Nephron (organoid): ENCODE data around the gene AIF1L.

ENCODE experiments used
- H3K27ac Mint-ChIP-seq, 3 experiments: 2 replicates each; pipeline ENCODE4 v1.8.0; 2020; ENCODE audit warnings: mixed read lengths in 3 of 3, mild to moderate bottlenecking in 2 of 3, moderate library complexity in 1 of 3
- H3K27me3 Mint-ChIP-seq: 2 replicates; pipeline ENCODE4 v1.8.0; 2021; ENCODE audit warnings: low read depth, mild to moderate bottlenecking, moderate library complexity, mixed read lengths
- H3K36me3 Mint-ChIP-seq: 2 replicates; pipeline ENCODE4 v1.8.0; 2020; ENCODE audit warnings: low read depth, mixed read lengths
- H3K4me1 Mint-ChIP-seq: 2 replicates; pipeline ENCODE4 v1.8.0; 2020; ENCODE audit warnings: mixed read lengths
- H3K4me3 Mint-ChIP-seq, 3 experiments: 2 replicates each; pipeline ENCODE4 v1.8.0; 2020; ENCODE audit warnings: mild to moderate bottlenecking in 3 of 3, mixed read lengths in 3 of 3, moderate library complexity in 2 of 3
- H3K9me3 Mint-ChIP-seq: 2 replicates; pipeline ENCODE4 v1.8.0; 2020; ENCODE audit warnings: mixed read lengths
- CTCF ChIP-seq, 3 experiments: fragments of 200-600 bp; sonication (generic); IDR thresholded peaks; one replicate each; pipeline ENCODE4 v1.5.0; 2021; ENCODE audit warnings: antibody characterized with exemption in 3 of 3; ENCODE audit not compliant: unreplicated experiment in 3 of 3

The AIF1L gene

GRCh38 chr9:131142160-131142559, 45.8 kb downstream of the AIF1L start:
- no peaks in the 10 kb centered on the region for H3K9me3 Mint-ChIP-seq
- no peak overlapping the region for H3K4me3 Mint-ChIP-seq
- no peaks in the 10 kb centered on the region for H3K27me3 Mint-ChIP-seq
- H3K27ac Mint-ChIP-seq, result no peak overlapping the region
- no peak for TF ChIP-seq CTCF (IDR thresholded peaks at IDR 0.05; ENCODE audit: unreplicated experiment in 3 of 3)
- peaks cover 72% of the 10 kb centered on the region for H3K36me3 Mint-ChIP-seq
- peaks cover 6% of the 10 kb centered on the region for H3K4me1 Mint-ChIP-seq

GRCh38 chr9:131144201-131144600, 47.9 kb downstream of the AIF1L start:
- Mint-ChIP-seq H3K4me3 (no peak overlapping the region), H3K4me1 (peaks cover 6% of the 10 kb centered on the region), H3K9me3 (no peaks in the 10 kb centered on the region), H3K27me3 (no peaks in the 10 kb centered on the region), H3K36me3 (peaks cover 73% of the 10 kb centered on the region), H3K27ac (peak overlapping the region in 1 of 3 experiments; percentile 13)
- no peak for TF ChIP-seq CTCF (IDR thresholded peaks at IDR 0.05; ENCODE audit: unreplicated experiment in 3 of 3)

- no peak for TF ChIP-seq CTCF (IDR thresholded peaks at IDR 0.05; ENCODE audit: unreplicated experiment in 3 of 3)
- H3K4me1 Mint-ChIP-seq, result peaks cover 6% of the 10 kb centered on the region
Measured at GRCh38 chr9:131145245-131145644, 48.9 kb downstream of the AIF1L start.

GRCh38 chr9:131146186-131146585, 49.9 kb downstream of the AIF1L start:
- Mint-ChIP-seq H3K9me3 (no peaks in the 10 kb centered on the region), H3K4me1 (peaks cover 6% of the 10 kb centered on the region), H3K27ac (no peak overlapping the region), H3K4me3 (no peak overlapping the region), H3K27me3 (no peaks in the 10 kb centered on the region), H3K36me3 (peaks cover 71% of the 10 kb centered on the region)
- no peak for TF ChIP-seq CTCF (IDR thresholded peaks at IDR 0.05; ENCODE audit: unreplicated experiment in 3 of 3)

More at GRCh38 chr9:131145245-131145644, 48.9 kb downstream of the AIF1L start:
- Mint-ChIP-seq H3K27ac (no peak overlapping the region), H3K4me3 (no peak overlapping the region), H3K27me3 (no peaks in the 10 kb centered on the region), H3K36me3 (peaks cover 73% of the 10 kb centered on the region), H3K9me3 (no peaks in the 10 kb centered on the region)

GRCh38 chr9:131148276-131148675, 51.9 kb downstream of the AIF1L start:
- Mint-ChIP-seq H3K4me3 (no peak overlapping the region), H3K36me3 (peaks cover 83% of the 10 kb centered on the region), H3K4me1 (peaks cover 6% of the 10 kb centered on the region), H3K9me3 (no peaks in the 10 kb centered on the region), H3K27ac (no peak overlapping the region), H3K27me3 (no peaks in the 10 kb centered on the region)
- no peak for TF ChIP-seq CTCF (IDR thresholded peaks at IDR 0.05; ENCODE audit: unreplicated experiment in 3 of 3)

GRCh38 chr9:131148966-131149687, 52.8 kb downstream of the AIF1L start:
- no peaks in the 10 kb centered on the region for H3K27me3 Mint-ChIP-seq
- H3K4me1 Mint-ChIP-seq, result peaks cover 4% of the 10 kb centered on the region
- no peaks in the 10 kb centered on the region for H3K9me3 Mint-ChIP-seq
- TF ChIP-seq CTCF (IDR thresholded peaks at IDR 0.05; ENCODE audit: unreplicated experiment in 3 of 3), result no peak
- no peak overlapping the region for H3K27ac Mint-ChIP-seq
- peaks cover 85% of the 10 kb centered on the region for H3K36me3 Mint-ChIP-seq
- H3K4me3 Mint-ChIP-seq, result no peak overlapping the region
